ENCODE results near the gene PLEKHM2. TPM values are rescaled to one million over a fixed set of nuclear protein-coding genes. Genes with fewer than 3 reads are reported as not detected.

PLEKHM2 gene
- total and polyA plus RNA-seq, 9 donors, result 22.1 to 81.8 (median 50.1) TPM

DNA sequence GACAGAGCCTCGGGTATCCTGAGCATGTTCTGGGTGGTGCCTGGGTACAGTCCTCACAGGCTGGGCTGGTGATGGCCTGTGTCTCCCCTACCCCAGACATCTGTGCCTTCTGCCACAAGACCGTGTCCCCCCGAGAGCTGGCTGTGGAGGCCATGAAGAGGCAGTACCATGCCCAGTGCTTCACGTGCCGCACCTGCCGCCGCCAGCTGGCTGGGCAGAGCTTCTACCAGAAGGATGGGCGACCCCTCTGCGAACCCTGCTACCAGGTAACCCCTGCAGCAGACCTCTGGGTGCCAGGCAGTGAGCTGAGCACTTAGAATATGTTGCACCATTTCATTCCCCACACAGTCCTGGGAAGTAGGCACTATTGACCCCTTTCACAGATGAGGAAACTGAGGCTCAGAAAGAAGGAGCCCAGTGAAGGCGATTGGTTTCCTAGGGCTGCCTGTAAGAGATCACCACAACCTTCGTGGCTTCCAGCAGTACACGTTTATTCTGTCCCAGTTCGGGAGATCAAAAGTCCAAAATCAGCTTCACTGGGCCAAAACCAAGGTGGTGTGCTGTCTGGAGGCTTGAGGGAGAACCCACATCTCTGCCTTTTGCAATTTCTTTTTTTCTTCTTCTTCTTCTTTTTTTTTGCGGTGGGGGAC is 86.3 kb downstream of the PLEKHM2 start:
- 83 to 91% (median 87%) methylated on average over 14 of the region's 14 CpGs for WGBS, 3 donors
- TF ChIP-seq, protein P1, sequence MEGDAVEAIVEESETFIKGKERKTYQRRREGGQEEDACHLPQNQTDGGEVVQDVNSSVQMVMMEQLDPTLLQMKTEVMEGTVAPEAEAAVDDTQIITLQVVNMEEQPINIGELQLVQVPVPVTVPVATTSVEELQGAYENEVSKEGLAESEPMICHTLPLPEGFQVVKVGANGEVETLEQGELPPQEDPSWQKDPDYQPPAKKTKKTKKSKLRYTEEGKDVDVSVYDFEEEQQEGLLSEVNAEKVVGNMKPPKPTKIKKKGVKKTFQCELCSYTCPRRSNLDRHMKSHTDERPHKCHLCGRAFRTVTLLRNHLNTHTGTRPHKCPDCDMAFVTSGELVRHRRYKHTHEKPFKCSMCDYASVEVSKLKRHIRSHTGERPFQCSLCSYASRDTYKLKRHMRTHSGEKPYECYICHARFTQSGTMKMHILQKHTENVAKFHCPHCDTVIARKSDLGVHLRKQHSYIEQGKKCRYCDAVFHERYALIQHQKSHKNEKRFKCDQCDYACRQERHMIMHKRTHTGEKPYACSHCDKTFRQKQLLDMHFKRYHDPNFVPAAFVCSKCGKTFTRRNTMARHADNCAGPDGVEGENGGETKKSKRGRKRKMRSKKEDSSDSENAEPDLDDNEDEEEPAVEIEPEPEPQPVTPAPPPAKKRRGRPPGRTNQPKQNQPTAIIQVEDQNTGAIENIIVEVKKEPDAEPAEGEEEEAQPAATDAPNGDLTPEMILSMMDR (IDR thresholded peaks at IDR 0.05), result no peak
- TF ChIP-seq POLR2A (IDR thresholded peaks at IDR 0.05), result no peak
- no peak for TF ChIP-seq EP300 (IDR thresholded peaks at IDR 0.05)
- Histone ChIP-seq H3K9me3 (no peaks in the 10 kb centered on the region), H3K4me1 (ENCODE audit: insufficient read depth) (no peaks in the 10 kb centered on the region), H3K27me3 (no peaks in the 10 kb centered on the region), H3K27ac (no peak overlapping the region), H3K4me3 (no peak overlapping the region), H3K36me3 (no peaks in the 10 kb centered on the region)
- intact Hi-C loops (cut with DNase I), result no loop called here
- no peak for DNase-seq

DNA sequence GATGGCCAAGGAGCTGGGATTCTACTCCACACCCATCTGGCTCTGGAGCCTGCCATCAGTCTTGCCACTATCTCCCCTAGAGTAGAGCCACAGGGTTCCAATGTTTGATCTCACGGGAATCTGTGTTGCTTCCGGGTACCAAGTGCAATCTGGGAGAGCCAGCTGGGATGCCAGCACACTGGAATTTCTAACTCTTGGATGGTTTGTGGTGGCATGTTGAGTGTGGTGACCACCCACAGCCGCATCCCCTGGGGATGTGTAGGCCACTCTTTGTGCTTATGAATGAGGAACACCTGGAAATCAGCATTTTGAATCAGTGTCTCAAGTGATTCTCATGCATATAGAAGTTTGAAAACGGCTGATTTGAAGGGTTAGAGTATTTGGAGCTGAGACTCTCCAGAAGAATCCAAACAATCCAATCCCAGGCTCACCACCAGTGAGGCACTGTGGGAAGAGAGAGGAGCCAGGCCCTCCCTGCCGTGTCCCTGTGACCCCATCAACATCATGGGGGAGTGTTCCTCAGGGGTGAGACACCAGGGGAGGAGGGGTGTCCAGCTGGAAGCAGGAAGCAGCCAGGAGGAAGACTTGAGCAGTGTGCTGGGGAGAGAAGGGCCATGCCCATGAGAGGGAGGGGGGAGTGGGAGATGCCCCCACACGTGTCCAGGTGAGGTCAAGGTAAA is 87.9 kb downstream of the PLEKHM2 start:
- H3K36me3 ChIP-seq, result no peaks in the 10 kb centered on the region

DNA sequence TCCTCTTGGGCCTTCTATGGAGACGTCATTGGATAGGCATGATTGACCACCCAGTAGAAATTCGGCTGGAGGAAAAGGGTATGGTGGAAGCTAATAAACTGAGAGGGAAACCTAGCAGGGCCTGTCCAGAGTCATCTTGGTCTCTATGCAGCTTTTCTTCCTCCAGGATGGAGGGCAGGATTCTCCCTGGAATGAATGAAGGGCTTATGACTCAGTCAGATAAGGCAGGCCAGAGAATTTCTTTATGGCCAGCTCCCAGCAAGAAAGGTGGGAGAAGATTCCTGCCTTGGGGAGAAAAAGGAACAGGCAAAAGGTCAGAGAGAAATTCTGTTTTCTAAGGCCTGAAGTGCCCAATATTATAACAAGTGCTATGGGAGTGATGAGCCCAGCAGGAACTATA is 91.6 kb downstream of the PLEKHM2 start:
- no peak overlapping the region for H3K4me3 ChIP-seq
- no peaks in the 10 kb centered on the region for H3K36me3 ChIP-seq
- 63 to 70% (median 68%) methylated on average over 2 of the region's 2 CpGs for WGBS, 3 donors
- intact Hi-C loops (cut with DNase I), result no loop called here
- H3K9me3 ChIP-seq, result no peaks in the 10 kb centered on the region
- no peak overlapping the region for H3K27ac ChIP-seq
- H3K4me1 ChIP-seq (ENCODE audit: insufficient read depth), result no peaks in the 10 kb centered on the region
- no peak for DNase-seq
- H3K27me3 ChIP-seq, result no peaks in the 10 kb centered on the region
- TF ChIP-seq, protein P1 (IDR thresholded peaks at IDR 0.05), result no peak
- TF ChIP-seq EP300 (IDR thresholded peaks at IDR 0.05) (no peak), POLR2A (IDR thresholded peaks at IDR 0.05) (no peak)

More for the DNA sequence above, 87.9 kb downstream of the PLEKHM2 start:
- Histone ChIP-seq H3K4me1 (ENCODE audit: insufficient read depth) (no peaks in the 10 kb centered on the region), H3K4me3 (no peak overlapping the region), H3K9me3 (no peaks in the 10 kb centered on the region), H3K27ac (no peak overlapping the region), H3K27me3 (no peaks in the 10 kb centered on the region)
- WGBS, 3 donors, result 19 to 48% (median 33%) methylated on average over 6 of the region's 6 CpGs
- intact Hi-C loops (cut with DNase I), result no loop called here
- peak in 1 of 5 donors; percentile 39 for DNase-seq
- TF ChIP-seq POLR2A (IDR thresholded peaks at IDR 0.05) (no peak), EP300 (IDR thresholded peaks at IDR 0.05) (no peak)
- TF ChIP-seq, protein P1 (IDR thresholded peaks at IDR 0.05), result no peak

DNA sequence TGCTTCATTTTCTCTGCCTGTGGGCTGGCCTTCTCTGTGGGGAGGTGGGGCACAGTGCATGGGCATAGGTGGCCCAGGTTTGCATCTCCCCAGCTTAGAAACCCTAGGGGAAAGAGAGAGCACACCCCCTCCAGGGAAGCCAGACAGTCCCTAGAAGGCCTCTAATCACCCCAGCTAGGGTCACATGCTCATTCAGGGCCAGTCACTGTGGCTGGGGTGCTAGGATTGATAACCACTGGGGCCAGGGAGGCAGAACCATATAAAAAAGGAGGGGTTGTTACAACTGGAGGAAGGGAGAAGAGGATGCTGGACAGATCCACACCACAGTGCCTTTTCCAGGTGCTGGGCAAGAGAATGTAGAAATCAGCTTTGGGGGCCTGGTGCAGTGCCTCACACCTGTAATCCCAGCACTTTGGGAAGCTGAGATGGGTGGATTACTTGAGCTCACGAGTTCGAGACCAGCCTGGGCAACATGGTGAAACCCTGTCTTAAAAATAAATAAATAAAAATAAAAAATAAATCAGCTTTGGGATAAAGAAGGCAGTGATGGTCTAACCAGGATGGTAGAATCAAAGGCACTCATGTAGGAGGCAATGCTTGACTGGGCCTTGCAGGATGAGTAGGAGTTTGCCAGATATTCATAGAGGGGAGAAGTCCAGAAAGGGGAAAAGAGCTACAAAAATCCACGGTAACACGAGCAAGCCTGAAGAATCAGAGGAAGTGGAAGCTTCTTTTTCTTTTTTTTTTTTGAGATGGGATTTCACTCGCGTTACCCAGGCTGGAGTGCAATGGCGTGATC is 94.0 kb downstream of the PLEKHM2 start:
- WGBS, 3 donors, result 86 to 91% (median 90%) methylated on average over 7 of the region's 7 CpGs
- Histone ChIP-seq H3K36me3 (no peaks in the 10 kb centered on the region), H3K4me1 (ENCODE audit: insufficient read depth) (no peaks in the 10 kb centered on the region), H3K27me3 (no peaks in the 10 kb centered on the region), H3K27ac (no peak overlapping the region), H3K9me3 (no peaks in the 10 kb centered on the region), H3K4me3 (no peak overlapping the region)
- no peak for TF ChIP-seq POLR2A (IDR thresholded peaks at IDR 0.05)
- TF ChIP-seq EP300 (IDR thresholded peaks at IDR 0.05), result no peak
- TF ChIP-seq, protein P1 (IDR thresholded peaks at IDR 0.05), result no peak
- no peak for DNase-seq
- intact Hi-C loops (cut with DNase I), result no loop called here

Measured in ovary (tissue), 9 donors.